Measurements from ENCODE around the gene PPP2R5E. TPM values are rescaled to one million over a fixed set of nuclear protein-coding genes. Genes with fewer than 3 reads are reported as not detected.
A peak's percentile ranks its signal among the peaks of the same experiment; 100 is the strongest.
"Not testable (repeated sequence)": the region's sequence is repeated elsewhere in the genome, so short reads cannot be mapped to it uniquely, and the experiment has no call there.

PPP2R5E gene
- total RNA-seq, 1 donor from 2014 or later = 36.9 TPM

DNA sequence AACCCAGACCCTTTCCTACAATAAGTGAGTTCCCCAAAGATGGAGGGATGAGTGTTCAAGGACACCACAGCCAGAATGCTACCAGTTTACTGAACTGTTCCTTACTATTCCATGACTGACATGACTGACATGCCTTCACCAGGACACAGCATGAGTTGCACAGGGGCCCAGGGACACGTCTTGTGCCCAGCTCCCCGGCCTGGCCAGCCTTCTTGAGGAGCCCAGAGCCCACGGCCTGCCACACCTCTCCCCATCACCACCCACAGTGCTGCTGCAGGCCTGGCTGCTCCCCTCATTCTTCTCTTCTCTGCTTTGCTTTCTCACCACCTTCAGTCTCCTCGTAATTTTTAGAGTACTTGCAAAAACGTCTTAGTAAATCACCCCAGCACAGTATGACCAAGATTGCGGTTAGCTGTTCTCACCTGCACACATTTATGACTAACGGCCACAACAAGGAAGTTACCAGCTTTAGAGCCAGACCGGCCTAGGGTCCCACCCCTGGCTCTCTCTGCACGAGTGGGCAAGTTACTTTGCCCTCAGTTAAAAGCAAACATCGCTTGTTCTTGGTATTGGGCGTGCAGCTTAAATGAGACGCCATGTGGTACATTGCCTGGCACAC is 18.5 kb downstream of the PPP2R5E start:
- no peak for DNase-seq
- intact Hi-C loops (cut with micrococcal nuclease) = no loop called here
- ATAC-seq = peak; percentile 35

- ATAC-seq = peak; percentile 29
Observed at GRCh38 chr14:63523735-63524426, 19.3 kb downstream of the PPP2R5E start.

DNA sequence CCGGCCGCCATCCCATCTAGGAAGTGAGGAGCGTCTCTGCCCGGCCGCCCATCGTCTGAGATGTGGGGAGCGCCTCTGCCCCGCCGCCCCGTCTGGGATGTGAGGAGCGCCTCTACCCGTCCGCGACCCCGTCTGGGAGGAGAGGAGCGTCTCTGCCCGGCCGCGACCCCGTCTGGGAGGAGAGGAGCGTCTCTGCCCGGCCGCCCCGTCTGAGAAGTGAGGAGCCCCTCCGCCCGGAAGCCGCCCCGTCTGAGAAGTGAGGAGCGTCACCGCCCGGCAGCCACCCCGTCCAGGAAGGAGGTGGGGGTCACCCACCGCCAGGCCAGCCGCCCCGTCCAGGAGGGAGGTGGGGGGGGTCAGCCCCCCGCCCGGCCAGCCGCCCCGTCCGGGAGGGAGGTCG is 20.7 kb downstream of the PPP2R5E start:
- ATAC-seq; intact Hi-C loops (cut with micrococcal nuclease); DNase-seq: not testable (repeated sequence)

More at GRCh38 chr14:63523735-63524426, 19.3 kb downstream of the PPP2R5E start:
- no peak for DNase-seq
- intact Hi-C loops (cut with micrococcal nuclease) = no loop called here

DNA sequence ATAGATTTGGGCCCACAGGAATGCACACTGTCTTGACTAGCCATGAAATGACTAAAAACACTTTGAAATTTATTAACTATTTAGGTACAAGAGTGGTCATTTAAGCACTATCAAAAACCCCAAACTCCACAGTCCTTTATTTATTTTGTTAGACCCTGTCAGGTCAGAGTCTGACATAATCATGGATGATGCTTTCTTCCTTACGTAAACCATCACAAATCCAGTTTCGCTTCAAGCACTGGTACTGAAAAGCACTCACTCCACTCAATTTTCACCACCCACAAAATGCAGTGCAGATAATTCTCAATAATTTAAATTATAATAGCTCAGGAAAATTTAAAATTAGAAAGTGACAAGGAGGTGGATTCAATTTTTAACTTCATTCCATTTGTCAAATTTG is 25.8 kb downstream of the PPP2R5E start:
- DNase-seq (no peak), ATAC-seq (no peak)
- intact Hi-C loops (cut with micrococcal nuclease) = no loop called here

- intact Hi-C loops (cut with micrococcal nuclease) = no loop called here
- no peak for DNase-seq
Observed at GRCh38 chr14:63515240-63515639, 27.9 kb downstream of the PPP2R5E start.

GRCh38 chr14:63513756-63514155 is 29.4 kb downstream of the PPP2R5E start:
- no peak for DNase-seq
- intact Hi-C loops (cut with micrococcal nuclease) = no loop called here
- peak; percentile 75 for ATAC-seq

More at GRCh38 chr14:63515240-63515639, 27.9 kb downstream of the PPP2R5E start:
- no peak for ATAC-seq

- ATAC-seq (no peak), DNase-seq (no peak)
- intact Hi-C loops (cut with micrococcal nuclease) = no loop called here
Observed at GRCh38 chr14:63512861-63513260, 30.3 kb downstream of the PPP2R5E start.

DNA sequence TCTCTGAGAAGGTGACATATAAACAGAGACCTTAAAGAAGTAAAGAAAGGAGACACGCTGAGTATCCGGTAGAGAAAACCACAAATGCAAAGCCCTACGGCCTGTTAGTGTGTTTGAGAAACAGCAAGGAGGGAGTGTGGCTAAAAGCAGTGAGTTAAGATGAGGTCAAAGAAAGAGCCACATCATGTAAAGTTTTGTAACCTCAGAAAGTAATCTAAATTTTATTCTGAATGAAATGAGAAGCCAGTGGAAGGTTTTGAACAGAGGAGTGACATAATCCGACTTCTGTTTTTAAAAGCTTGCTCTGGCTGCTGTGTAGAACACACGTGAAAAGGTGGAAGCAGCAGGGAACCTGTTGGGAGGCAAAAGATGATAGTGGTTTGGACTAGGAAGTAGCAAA is 32.6 kb downstream of the PPP2R5E start:
- DNase-seq (no peak), ATAC-seq (no peak)
- intact Hi-C loops (cut with micrococcal nuclease) = no loop called here

DNA sequence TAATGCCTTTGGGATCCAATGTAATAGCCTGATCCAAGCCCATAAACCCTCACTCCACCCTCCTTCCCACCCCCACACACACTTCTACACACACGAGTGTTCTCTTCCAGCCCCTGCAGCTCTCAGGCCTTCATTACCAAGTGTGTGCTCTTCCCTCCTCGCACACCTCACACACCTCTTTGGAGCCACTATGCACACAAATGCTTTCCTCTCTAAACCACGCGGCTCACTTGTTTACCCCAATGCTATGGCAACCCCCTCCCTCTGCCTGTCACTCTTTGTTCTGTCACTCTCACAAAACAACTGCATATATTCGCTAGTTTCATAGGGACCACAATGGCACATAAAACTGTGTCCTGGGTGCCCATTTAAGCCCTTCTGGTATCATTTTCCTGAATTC is 35.1 kb downstream of the PPP2R5E start:
- ATAC-seq = no peak
- DNase-seq = no peak
- intact Hi-C loops (cut with micrococcal nuclease) = no loop called here

GRCh38 chr14:63504648-63505047 is 38.5 kb downstream of the PPP2R5E start:
- no peak for DNase-seq
- intact Hi-C loops (cut with micrococcal nuclease) = no loop called here
- ATAC-seq = no peak

DNA sequence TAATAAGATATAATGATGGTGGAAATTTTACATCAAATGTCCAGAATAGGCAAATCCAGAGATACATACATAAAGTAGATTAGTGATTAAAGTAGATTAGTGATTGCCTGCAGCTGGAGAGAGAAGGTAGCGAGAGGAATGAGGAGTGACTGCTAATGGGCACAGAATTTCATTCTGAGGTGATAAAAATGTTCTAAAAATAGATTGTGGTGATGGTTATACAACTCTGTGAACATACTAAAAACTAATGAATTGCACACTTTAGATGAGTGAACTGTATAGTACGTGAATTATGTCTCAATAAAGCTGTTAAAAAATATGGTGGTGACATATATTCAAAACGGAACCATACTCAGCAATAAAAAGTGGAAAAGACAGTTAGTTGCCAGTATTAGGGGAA is 41.7 kb downstream of the PPP2R5E start:
- intact Hi-C loops (cut with micrococcal nuclease) = no loop called here
- DNase-seq = no peak
- no peak for ATAC-seq

- ATAC-seq = peak; percentile 66
- intact Hi-C loops (cut with micrococcal nuclease) = no loop called here
- no peak for DNase-seq
Observed at GRCh38 chr14:63499701-63500250, 43.4 kb downstream of the PPP2R5E start.

DNA sequence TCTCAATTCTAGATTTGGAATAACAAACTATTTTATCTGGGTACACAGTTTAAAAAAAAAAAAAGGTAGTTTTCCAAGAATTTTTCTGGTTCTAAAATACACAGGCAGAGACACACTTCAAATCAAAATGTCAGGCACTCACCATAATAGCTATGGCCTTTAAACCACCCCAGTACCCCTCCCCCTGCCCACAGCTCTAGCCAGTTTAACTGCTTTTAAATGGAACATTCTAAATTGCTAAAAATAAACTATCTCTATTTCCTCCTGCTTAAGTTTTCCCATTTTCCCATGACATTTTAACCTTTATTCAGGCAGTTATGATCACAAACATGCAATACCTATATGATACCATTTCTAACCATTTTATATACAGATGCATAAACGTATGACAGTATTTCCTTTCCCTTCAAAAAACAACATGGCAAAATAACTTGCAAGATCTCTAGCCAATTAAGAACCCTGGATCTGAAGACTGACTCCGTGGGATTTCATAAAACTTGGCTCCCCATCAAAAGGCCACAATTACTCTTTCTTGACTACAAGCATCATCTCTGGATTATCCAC is 46.3 kb downstream of the PPP2R5E start:
- ATAC-seq = peak; percentile 61
- intact Hi-C loops (cut with micrococcal nuclease) = no loop called here
- DNase-seq = no peak

DNA sequence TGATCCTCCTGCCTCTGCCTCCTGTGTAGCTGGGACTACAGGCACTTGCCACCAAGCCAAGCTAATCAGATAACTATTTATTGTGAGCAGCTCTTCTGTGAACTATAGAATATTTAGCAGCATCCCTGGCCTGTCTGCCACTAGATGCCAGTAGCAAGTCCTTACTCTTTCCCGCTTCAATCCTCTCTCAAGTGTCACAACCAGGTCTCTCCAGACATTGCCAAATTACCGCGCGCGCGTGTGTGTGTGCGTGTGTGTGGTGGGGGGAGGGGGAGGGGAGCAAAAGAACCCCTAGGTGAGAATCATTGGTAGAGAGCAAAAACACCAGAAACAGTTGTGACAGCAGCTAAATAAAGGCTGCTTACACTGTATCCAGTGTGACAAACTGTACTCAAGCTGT is 49.9 kb downstream of the PPP2R5E start:
- intact Hi-C loops (cut with micrococcal nuclease) = no loop called here
- DNase-seq (no peak), ATAC-seq (peak; percentile 60)

DNA sequence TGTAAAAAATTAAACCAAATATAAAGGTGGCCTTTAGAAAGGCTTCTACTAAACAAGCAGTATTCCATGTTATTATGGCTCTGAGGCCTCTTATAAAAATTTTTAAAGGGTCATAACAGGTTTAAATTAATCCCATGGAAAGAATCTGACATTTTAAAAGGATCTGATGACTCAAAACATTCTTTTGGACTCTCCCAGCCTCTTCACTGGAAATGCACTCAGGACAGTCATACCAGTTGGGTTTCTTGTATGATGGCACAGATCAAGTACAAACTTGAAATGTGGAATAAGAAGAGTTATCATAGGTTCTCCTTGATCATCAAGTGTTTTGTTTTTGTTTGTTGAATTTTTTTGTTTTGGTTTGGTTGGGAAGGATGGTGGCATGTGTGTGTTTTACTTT is 50.8 kb downstream of the PPP2R5E start:
- intact Hi-C loops (cut with micrococcal nuclease) = no loop called here
- ATAC-seq = no peak
- no peak for DNase-seq

DNA sequence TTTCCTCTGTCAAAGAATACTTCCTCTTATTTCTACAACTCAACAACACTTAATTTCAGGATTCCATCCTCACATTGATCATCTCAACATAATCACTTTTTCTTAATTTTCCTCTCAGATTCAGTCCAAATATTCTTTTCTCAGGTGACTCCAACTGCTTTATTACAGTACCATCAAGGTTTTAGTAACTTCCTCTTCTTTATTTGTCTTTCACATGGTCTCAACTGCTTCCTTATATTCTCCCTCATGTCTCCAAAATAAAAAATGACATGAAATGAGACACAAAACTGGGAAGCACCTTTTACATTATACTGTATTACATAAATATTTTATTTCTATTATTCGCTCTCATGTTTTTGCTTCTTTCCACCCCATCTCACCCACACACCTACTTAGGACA is 55.5 kb downstream of the PPP2R5E start:
- ATAC-seq = no peak
- intact Hi-C loops (cut with micrococcal nuclease) = no loop called here

GRCh38 chr14:63486738-63487137 is 56.4 kb downstream of the PPP2R5E start:
- ATAC-seq = no peak
- intact Hi-C loops (cut with micrococcal nuclease) = no loop called here

More for the DNA sequence above, 55.5 kb downstream of the PPP2R5E start:
- no peak for DNase-seq

DNA sequence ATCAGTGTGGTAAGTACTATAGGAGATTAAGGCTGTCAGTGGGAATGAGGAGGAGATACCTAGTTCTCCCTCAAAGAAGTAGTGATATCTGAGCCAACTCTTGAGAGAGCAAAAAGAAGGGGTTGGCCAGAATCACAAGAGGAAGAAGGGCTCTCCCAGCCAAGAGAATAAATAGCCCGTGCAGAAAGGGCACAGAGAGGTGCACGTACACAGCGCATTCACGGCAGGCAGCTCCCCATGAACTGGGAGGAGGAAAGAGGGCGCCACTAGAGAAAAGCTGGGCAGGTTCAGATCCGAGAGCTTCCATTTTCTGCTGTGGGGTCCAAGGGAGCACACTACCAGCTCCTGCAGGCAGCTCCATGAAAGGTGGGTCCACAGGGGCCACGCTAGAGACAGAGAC is 59.9 kb downstream of the PPP2R5E start:
- ATAC-seq (peak; percentile 87), DNase-seq (no peak)
- intact Hi-C loops (cut with micrococcal nuclease) = no loop called here

More at GRCh38 chr14:63486738-63487137, 56.4 kb downstream of the PPP2R5E start:
- no peak for DNase-seq

GRCh38 chr14:63480599-63480998 is 62.6 kb downstream of the PPP2R5E start:
- DNase-seq = no peak
- intact Hi-C loops (cut with micrococcal nuclease) = no loop called here
- no peak for ATAC-seq

GRCh38 chr14:63478437-63478852 is 64.7 kb downstream of the PPP2R5E start:
- no peak for DNase-seq
- intact Hi-C loops (cut with micrococcal nuclease) = no loop called here
- ATAC-seq = no peak

All from left ventricle myocardium superior (tissue), 1 donor.